Stimulated activated CD8-positive, alpha-beta memory T cell treated with anti-CD3 and anti-CD28 coated beads, Interleukin-15, amount 100 ng/mL, for 24 hours (primary cell): ENCODE results near the gene LGALS9.
A peak's percentile ranks its signal among the peaks of the same experiment; 100 is the strongest.
"Not testable (repeated sequence)": the region's sequence is repeated elsewhere in the genome, so short reads cannot be mapped to it uniquely, and the experiment has no call there.

ENCODE experiments used
- DNase-seq: peaks from one replicate; pipeline ENCODE4 v3.0.0-alpha.2; 2020; ENCODE audit warnings: low read depth

LGALS9 gene

GRCh38 chr17:27654654-27655524 lies 23.9 kb downstream of the LGALS9 start:
- peak; percentile 55 for DNase-seq

GRCh38 chr17:27655525-27656111 lies 24.6 kb downstream of the LGALS9 start:
- DNase-seq, result not testable (repeated sequence)

- not testable (repeated sequence) for DNase-seq
Measured at GRCh38 chr17:27656620-27657019, 25.6 kb downstream of the LGALS9 start.

GRCh38 chr17:27657620-27658019 lies 26.6 kb downstream of the LGALS9 start:
- no peak for DNase-seq

- DNase-seq, result no peak
Measured at GRCh38 chr17:27659683-27660082, 28.7 kb downstream of the LGALS9 start.

GRCh38 chr17:27660436-27660835 lies 29.4 kb downstream of the LGALS9 start:
- no peak for DNase-seq

GRCh38 chr17:27663936-27664605 lies 33.1 kb downstream of the LGALS9 start:
- DNase-seq, result no peak

- DNase-seq, result no peak
Measured at GRCh38 chr17:27664606-27664965, 33.6 kb downstream of the LGALS9 start.

- no peak for DNase-seq
Measured at GRCh38 chr17:27665549-27665948, 34.6 kb downstream of the LGALS9 start.

GRCh38 chr17:27666270-27666669 lies 35.3 kb downstream of the LGALS9 start:
- DNase-seq, result not testable (repeated sequence)

GRCh38 chr17:27666831-27667560 lies 36.0 kb downstream of the LGALS9 start:
- no peak for DNase-seq

- DNase-seq, result no peak
Measured at GRCh38 chr17:27667656-27668487, 36.9 kb downstream of the LGALS9 start.

- DNase-seq, result no peak
Measured at GRCh38 chr17:27668488-27668823, 37.5 kb downstream of the LGALS9 start.

- DNase-seq, result no peak
Measured at GRCh38 chr17:27669136-27669535, 38.1 kb downstream of the LGALS9 start.

GRCh38 chr17:27669850-27670249 lies 38.9 kb downstream of the LGALS9 start:
- DNase-seq, result no peak

GRCh38 chr17:27670791-27671590 lies 40.0 kb downstream of the LGALS9 start:
- no peak for DNase-seq

GRCh38 chr17:27671591-27671910 lies 40.6 kb downstream of the LGALS9 start:
- no peak for DNase-seq

GRCh38 chr17:27671977-27672480 lies 41.0 kb downstream of the LGALS9 start:
- DNase-seq, result not testable (repeated sequence)

GRCh38 chr17:27674335-27674734 lies 43.3 kb downstream of the LGALS9 start:
- DNase-seq, result no peak

GRCh38 chr17:27677191-27677590 lies 46.2 kb downstream of the LGALS9 start:
- no peak for DNase-seq

- DNase-seq, result not testable (repeated sequence)
Measured at GRCh38 chr17:27686322-27686721, 55.3 kb downstream of the LGALS9 start.
